ENCODE data around the gene MAP3K5. TPM values are rescaled to one million over a fixed set of nuclear protein-coding genes. Genes with fewer than 3 reads are reported as not detected.

The MAP3K5 gene
- total RNA-seq, 4 donors from 2014 or later: 18.7 to 24.1 (median 20.7) TPM

- Histone ChIP-seq H3K4me1 (peaks cover 7 to 25% (median 17%) of the 10 kb centered on the region in 4 donors), H3K9me3 (no peaks in the 10 kb centered on the region), H3K27me3 (no peaks in the 10 kb centered on the region), H3K36me3 (no peaks in the 10 kb centered on the region), H3K4me3 (no peak overlapping the region), H3K27ac (replicated peaks in 1 of 4) (no peak overlapping the region)
- no peak for DNase-seq (ENCODE audit: extremely low spot score)
- intact Hi-C loops (cut with DNase I): no loop called here
- WGBS: 70% methylated on average over 3 of the region's 3 CpGs
- TF ChIP-seq, protein P1, sequence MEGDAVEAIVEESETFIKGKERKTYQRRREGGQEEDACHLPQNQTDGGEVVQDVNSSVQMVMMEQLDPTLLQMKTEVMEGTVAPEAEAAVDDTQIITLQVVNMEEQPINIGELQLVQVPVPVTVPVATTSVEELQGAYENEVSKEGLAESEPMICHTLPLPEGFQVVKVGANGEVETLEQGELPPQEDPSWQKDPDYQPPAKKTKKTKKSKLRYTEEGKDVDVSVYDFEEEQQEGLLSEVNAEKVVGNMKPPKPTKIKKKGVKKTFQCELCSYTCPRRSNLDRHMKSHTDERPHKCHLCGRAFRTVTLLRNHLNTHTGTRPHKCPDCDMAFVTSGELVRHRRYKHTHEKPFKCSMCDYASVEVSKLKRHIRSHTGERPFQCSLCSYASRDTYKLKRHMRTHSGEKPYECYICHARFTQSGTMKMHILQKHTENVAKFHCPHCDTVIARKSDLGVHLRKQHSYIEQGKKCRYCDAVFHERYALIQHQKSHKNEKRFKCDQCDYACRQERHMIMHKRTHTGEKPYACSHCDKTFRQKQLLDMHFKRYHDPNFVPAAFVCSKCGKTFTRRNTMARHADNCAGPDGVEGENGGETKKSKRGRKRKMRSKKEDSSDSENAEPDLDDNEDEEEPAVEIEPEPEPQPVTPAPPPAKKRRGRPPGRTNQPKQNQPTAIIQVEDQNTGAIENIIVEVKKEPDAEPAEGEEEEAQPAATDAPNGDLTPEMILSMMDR (IDR thresholded peaks at IDR 0.05): no peak
- no peak for TF ChIP-seq POLR2AphosphoS5 (IDR thresholded peaks at IDR 0.05)
- TF ChIP-seq EP300 (IDR thresholded peaks at IDR 0.05): no peak
- TF ChIP-seq POLR2A (IDR thresholded peaks at IDR 0.05; ENCODE audit: low read depth): no peak
Measured at GRCh38 chr6:136726837-136727557, 65.3 kb downstream of the MAP3K5 start.

- Histone ChIP-seq H3K4me3 (no peak overlapping the region), H3K9me3 (no peaks in the 10 kb centered on the region), H3K36me3 (no peaks in the 10 kb centered on the region), H3K4me1 (peaks cover 7 to 25% (median 17%) of the 10 kb centered on the region in 4 donors), H3K27ac (replicated peaks in 1 of 4) (no peak overlapping the region), H3K27me3 (no peaks in the 10 kb centered on the region)
- no peak for DNase-seq (ENCODE audit: extremely low spot score)
- 97% methylated on average over 4 of the region's 4 CpGs for WGBS
- intact Hi-C loops (cut with DNase I): no loop called here
- TF ChIP-seq EP300 (IDR thresholded peaks at IDR 0.05): no peak
- no peak for TF ChIP-seq POLR2AphosphoS5 (IDR thresholded peaks at IDR 0.05)
- TF ChIP-seq, protein P1 (IDR thresholded peaks at IDR 0.05): no peak
Measured at GRCh38 chr6:136725124-136725523, 67.2 kb downstream of the MAP3K5 start.

- Histone ChIP-seq H3K36me3 (no peaks in the 10 kb centered on the region), H3K4me1 (peaks cover 4 to 19% (median 11%) of the 10 kb centered on the region in 4 donors), H3K4me3 (no peak overlapping the region), H3K27me3 (no peaks in the 10 kb centered on the region), H3K27ac (replicated peaks in 1 of 4) (no peak overlapping the region), H3K9me3 (no peaks in the 10 kb centered on the region)
- TF ChIP-seq, protein P1 (IDR thresholded peaks at IDR 0.05): no peak
- TF ChIP-seq EP300 (IDR thresholded peaks at IDR 0.05): no peak
- no peak for DNase-seq (ENCODE audit: extremely low spot score)
- WGBS: 21% methylated on average over 1 of the region's 1 CpG
- intact Hi-C loops (cut with DNase I): no loop called here
Measured at GRCh38 chr6:136723780-136724179, 68.5 kb downstream of the MAP3K5 start.

- Histone ChIP-seq H3K27me3 (no peaks in the 10 kb centered on the region), H3K27ac (replicated peaks in 1 of 4) (no peak overlapping the region), H3K9me3 (no peaks in the 10 kb centered on the region), H3K4me1 (peaks cover 17 to 20% (median 19%) of the 10 kb centered on the region in 4 donors), H3K36me3 (no peaks in the 10 kb centered on the region), H3K4me3 (no peak overlapping the region)
- no peak for TF ChIP-seq EP300 (IDR thresholded peaks at IDR 0.05)
- TF ChIP-seq POLR2AphosphoS5 (IDR thresholded peaks at IDR 0.05): no peak
- TF ChIP-seq, protein P1 (IDR thresholded peaks at IDR 0.05): no peak
- no peak for TF ChIP-seq POLR2A (IDR thresholded peaks at IDR 0.05; ENCODE audit: low read depth)
- intact Hi-C loops (cut with DNase I): no loop called here
- WGBS: 80% methylated on average over 4 of the region's 4 CpGs
- DNase-seq (ENCODE audit: extremely low spot score): no peak
Measured at GRCh38 chr6:136721467-136721866, 70.8 kb downstream of the MAP3K5 start.
